Posterior vena cava (tissue), 2 donors: ENCODE data around the gene CD300A. TPM values are rescaled to one million over a fixed set of nuclear protein-coding genes. Genes with fewer than 3 reads are reported as not detected.
"Not testable (repeated sequence)": the region's sequence is repeated elsewhere in the genome, so short reads cannot be mapped to it uniquely, and the experiment has no call there.

Experiments
- DNase-seq: peaks from one replicate; pipeline ENCODE4 v3.0.0-alpha.2; 2020; ENCODE audit warnings: low spot score
- intact Hi-C, 2 donors: fragments of 100-400 bp; cut with DNase I; formaldehyde crosslinking; loops; one replicate each; pipeline versions ENCODE4 v1.14.1 to v1.14.2; 2022 to 2023
- total RNA-seq, 2 donors: library from RNA; stranded (reverse); fragmentation: NEBNext Ultra II Directional; extraction: Animal tissue kit (Norgen Biotek cat#: 25700); gene quantifications; one replicate each; pipeline ENCODE4 v1.2.1, GENCODE V29; 2021
- donor health status: DM: yes; HTN: yes; CAD: no.
- donor health status: DM: yes; HTN: yes; CAD: no.

Gene CD300A
- total RNA-seq, 2 donors from 2014 or later: 5.9 to 8.5 TPM

GRCh38 chr17:74472890-74473289, 6.5 kb downstream of the CD300A start:
- intact Hi-C loops: no loop called here
- DNase-seq: peak; percentile 60

GRCh38 chr17:74473294-74473693, 6.9 kb downstream of the CD300A start:
- intact Hi-C loops: no loop called here
- DNase-seq: no peak

GRCh38 chr17:74474043-74474792, 7.8 kb downstream of the CD300A start:
- no peak for DNase-seq
- intact Hi-C loops: no loop called here

GRCh38 chr17:74475189-74475588, 8.8 kb downstream of the CD300A start:
- intact Hi-C loops: no loop called here
- no peak for DNase-seq

GRCh38 chr17:74477411-74477810, 11.0 kb downstream of the CD300A start:
- DNase-seq: no peak
- intact Hi-C loops: no loop called here

- intact Hi-C loops: no loop called here
- DNase-seq: no peak
Observed at GRCh38 chr17:74478420-74479100, 12.1 kb downstream of the CD300A start.

- intact Hi-C loops: no loop called here
- no peak for DNase-seq
Observed at GRCh38 chr17:74480290-74480689, 13.9 kb downstream of the CD300A start.

GRCh38 chr17:74481621-74482020, 15.2 kb downstream of the CD300A start:
- intact Hi-C loops: no loop called here
- DNase-seq: no peak

- intact Hi-C loops: no loop called here
- DNase-seq: no peak
Observed at GRCh38 chr17:74484066-74484465, 17.6 kb downstream of the CD300A start.

GRCh38 chr17:74485022-74485743, 18.7 kb downstream of the CD300A start:
- intact Hi-C loops: no loop called here
- no peak for DNase-seq

- no peak for DNase-seq
- intact Hi-C loops: no loop called here
Observed at GRCh38 chr17:74485841-74486240, 19.4 kb downstream of the CD300A start.

GRCh38 chr17:74488276-74488675, 21.8 kb downstream of the CD300A start:
- intact Hi-C loops, DNase-seq: not testable (repeated sequence)

GRCh38 chr17:74490716-74491115, 24.3 kb downstream of the CD300A start:
- no peak for DNase-seq
- intact Hi-C loops: no loop called here

GRCh38 chr17:74491626-74492025, 25.2 kb downstream of the CD300A start:
- intact Hi-C loops: no loop called here

GRCh38 chr17:74493331-74493833, 26.9 kb downstream of the CD300A start:
- intact Hi-C loops: no loop called here
- DNase-seq: no peak

More at GRCh38 chr17:74491626-74492025, 25.2 kb downstream of the CD300A start:
- no peak for DNase-seq

GRCh38 chr17:74497471-74497870, 31.0 kb downstream of the CD300A start:
- intact Hi-C loops: no loop called here
- no peak for DNase-seq

- intact Hi-C loops: no loop called here
- DNase-seq: no peak
Observed at GRCh38 chr17:74499992-74500391, 33.6 kb downstream of the CD300A start.

GRCh38 chr17:74502861-74503260, 36.4 kb downstream of the CD300A start:
- DNase-seq: no peak
- intact Hi-C loops: no loop called here

- intact Hi-C loops, DNase-seq: not testable (repeated sequence)
Observed at GRCh38 chr17:74503949-74504348, 37.5 kb downstream of the CD300A start.

GRCh38 chr17:74508156-74508555, 41.7 kb downstream of the CD300A start:
- no peak for DNase-seq
- intact Hi-C loops: no loop called here
